WTC11 (cell line): ENCODE data around the gene ST6GAL1.

Experiments used
- ATF1 ChIP-seq: sonication (generic); formaldehyde crosslinking; IDR thresholded peaks from 2 replicates; pipeline ENCODE4 v1.8.1; 2023; ENCODE audit warnings: mild to moderate bottlenecking, moderate library complexity, missing genetic modification reagents
- CREB1 ChIP-seq: sonication (generic); formaldehyde crosslinking; IDR thresholded peaks from 2 replicates; pipeline ENCODE4 v1.8.0; 2023; ENCODE audit warnings: mild to moderate bottlenecking, missing genetic modification reagents
- NFYB ChIP-seq: sonication (generic); formaldehyde crosslinking; conservative IDR thresholded peaks from 2 replicates; pipeline ENCODE4 v1.8.0; 2022; ENCODE audit warnings: low read depth, missing genetic modification reagents
- NR3C1 ChIP-seq: sonication (generic); formaldehyde crosslinking; conservative IDR thresholded peaks from 2 replicates; pipeline ENCODE4 v1.8.1; 2023; ENCODE audit warnings: low read depth, mild to moderate bottlenecking, missing genetic modification reagents
- PRRX2 ChIP-seq: fragments of 250-450 bp; sonication (Bioruptor Pico); IDR thresholded peaks from 2 replicates; pipeline ENCODE4 v1.8.0; 2021; ENCODE audit warnings: mild to moderate bottlenecking
- RELA ChIP-seq: sonication (generic); formaldehyde crosslinking; IDR thresholded peaks from 2 replicates; pipeline ENCODE4 v1.8.1; 2022; ENCODE audit warnings: missing genetic modification reagents, mild to moderate bottlenecking, borderline replicate concordance
- ZNF232 ChIP-seq: sonication (generic); formaldehyde crosslinking; IDR thresholded peaks from 2 replicates; pipeline ENCODE4 v1.8.0; 2022; ENCODE audit warnings: mild to moderate bottlenecking, missing genetic modification reagents
- TF ChIP-seq, protein P1 (sequence below): fragments of 200-600 bp; IDR thresholded peaks from 2 replicates; pipeline ENCODE4 v1.8.0; 2022; ENCODE audit warnings: antibody characterized with exemption
- TF ChIP-seq, protein P2 (sequence below): sonication (generic); formaldehyde crosslinking; IDR thresholded peaks from 2 replicates; pipeline ENCODE4 v1.8.0; 2022; ENCODE audit warnings: mild to moderate bottlenecking, missing genetic modification reagents
- TF ChIP-seq, protein P3 (sequence below): sonication (generic); formaldehyde crosslinking; IDR thresholded peaks from 2 replicates; pipeline ENCODE4 v1.8.0; 2022; ENCODE audit warnings: mild to moderate bottlenecking, missing genetic modification reagents

DNA sequence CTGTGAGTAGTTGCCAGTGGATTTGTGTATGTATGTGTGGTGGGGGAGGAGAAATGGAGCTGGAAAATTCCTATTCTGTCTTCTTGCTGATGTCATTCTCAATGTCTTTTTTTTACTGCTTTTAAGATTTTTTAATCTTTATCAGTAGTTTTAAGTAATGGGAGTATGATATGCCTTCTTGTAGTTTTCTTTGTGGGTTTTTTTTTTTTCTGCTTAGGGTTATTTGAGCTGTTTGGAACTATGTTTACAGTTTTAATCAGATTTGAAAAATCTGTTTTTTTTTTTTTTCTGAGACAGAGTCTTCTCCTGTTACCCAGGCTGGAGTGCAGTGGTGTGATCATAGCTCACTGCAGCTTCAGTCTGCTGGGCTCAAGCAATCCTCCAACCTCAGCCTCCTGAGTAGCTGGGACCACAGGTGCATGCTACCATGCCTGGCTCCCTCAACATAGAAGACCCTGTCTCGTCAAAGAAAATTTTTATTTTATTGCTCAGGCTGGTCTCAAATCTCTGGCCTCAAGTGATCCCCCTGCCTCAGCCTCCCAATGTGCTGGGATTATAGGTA, 171.8 kb downstream of the ST6GAL1 start:
- no peak for TF ChIP-seq PRRX2 (CRISPR knock-in tag)
- TF ChIP-seq, protein P1, sequence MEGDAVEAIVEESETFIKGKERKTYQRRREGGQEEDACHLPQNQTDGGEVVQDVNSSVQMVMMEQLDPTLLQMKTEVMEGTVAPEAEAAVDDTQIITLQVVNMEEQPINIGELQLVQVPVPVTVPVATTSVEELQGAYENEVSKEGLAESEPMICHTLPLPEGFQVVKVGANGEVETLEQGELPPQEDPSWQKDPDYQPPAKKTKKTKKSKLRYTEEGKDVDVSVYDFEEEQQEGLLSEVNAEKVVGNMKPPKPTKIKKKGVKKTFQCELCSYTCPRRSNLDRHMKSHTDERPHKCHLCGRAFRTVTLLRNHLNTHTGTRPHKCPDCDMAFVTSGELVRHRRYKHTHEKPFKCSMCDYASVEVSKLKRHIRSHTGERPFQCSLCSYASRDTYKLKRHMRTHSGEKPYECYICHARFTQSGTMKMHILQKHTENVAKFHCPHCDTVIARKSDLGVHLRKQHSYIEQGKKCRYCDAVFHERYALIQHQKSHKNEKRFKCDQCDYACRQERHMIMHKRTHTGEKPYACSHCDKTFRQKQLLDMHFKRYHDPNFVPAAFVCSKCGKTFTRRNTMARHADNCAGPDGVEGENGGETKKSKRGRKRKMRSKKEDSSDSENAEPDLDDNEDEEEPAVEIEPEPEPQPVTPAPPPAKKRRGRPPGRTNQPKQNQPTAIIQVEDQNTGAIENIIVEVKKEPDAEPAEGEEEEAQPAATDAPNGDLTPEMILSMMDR = no peak
- TF ChIP-seq, protein P2, sequence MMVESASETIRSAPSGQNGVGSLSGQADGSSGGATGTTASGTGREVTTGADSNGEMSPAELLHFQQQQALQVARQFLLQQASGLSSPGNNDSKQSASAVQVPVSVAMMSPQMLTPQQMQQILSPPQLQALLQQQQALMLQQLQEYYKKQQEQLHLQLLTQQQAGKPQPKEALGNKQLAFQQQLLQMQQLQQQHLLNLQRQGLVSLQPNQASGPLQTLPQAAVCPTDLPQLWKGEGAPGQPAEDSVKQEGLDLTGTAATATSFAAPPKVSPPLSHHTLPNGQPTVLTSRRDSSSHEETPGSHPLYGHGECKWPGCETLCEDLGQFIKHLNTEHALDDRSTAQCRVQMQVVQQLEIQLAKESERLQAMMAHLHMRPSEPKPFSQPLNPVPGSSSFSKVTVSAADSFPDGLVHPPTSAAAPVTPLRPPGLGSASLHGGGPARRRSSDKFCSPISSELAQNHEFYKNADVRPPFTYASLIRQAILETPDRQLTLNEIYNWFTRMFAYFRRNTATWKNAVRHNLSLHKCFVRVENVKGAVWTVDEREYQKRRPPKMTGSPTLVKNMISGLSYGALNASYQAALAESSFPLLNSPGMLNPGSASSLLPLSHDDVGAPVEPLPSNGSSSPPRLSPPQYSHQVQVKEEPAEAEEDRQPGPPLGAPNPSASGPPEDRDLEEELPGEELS (CRISPR knock-in tag) = no peak
- TF ChIP-seq ZNF232 (CRISPR knock-in tag) = no peak
- TF ChIP-seq NFYB (CRISPR knock-in tag) = no peak
- no peak for TF ChIP-seq NR3C1 (CRISPR knock-in tag)
- TF ChIP-seq RELA (CRISPR knock-in tag) = no peak
- TF ChIP-seq ATF1 = no peak
- no peak for TF ChIP-seq CREB1 (CRISPR knock-in tag)
- TF ChIP-seq, protein P3, sequence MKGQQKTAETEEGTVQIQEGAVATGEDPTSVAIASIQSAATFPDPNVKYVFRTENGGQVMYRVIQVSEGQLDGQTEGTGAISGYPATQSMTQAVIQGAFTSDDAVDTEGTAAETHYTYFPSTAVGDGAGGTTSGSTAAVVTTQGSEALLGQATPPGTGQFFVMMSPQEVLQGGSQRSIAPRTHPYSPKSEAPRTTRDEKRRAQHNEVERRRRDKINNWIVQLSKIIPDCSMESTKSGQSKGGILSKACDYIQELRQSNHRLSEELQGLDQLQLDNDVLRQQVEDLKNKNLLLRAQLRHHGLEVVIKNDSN (CRISPR knock-in tag) = no peak
